Osteoblast (primary cell): ENCODE results near the gene TBC1D10A. TPM values are rescaled to one million over a fixed set of nuclear protein-coding genes. Genes with fewer than 3 reads are reported as not detected.

Experiments
- DNase-seq: peaks from one replicate; pipeline ENCODE4 v3.0.0; 2011; ENCODE audit warnings: low spot score, mixed read lengths; ENCODE audit not compliant: insufficient read length; ENCODE audit errors: missing footprints
- H2AFZ ChIP-seq: 2 replicates; pipeline ENCODE4 v1.6.0; 2011; ENCODE audit warnings: mild to moderate bottlenecking, low read length
- H3K27ac ChIP-seq: 2 replicates; pipeline ENCODE4 v1.5.1; 2011; ENCODE audit warnings: mild to moderate bottlenecking, low read depth, low read length, moderate library complexity
- H3K27me3 ChIP-seq: 2 replicates; pipeline ENCODE4 v1.6.0; 2012; ENCODE audit warnings: mild to moderate bottlenecking, control low read depth, inconsistent platforms, low read length, moderate library complexity; ENCODE audit not compliant: insufficient read depth
- H3K36me3 ChIP-seq: 2 replicates; pipeline ENCODE4 v1.5.1; 2011; ENCODE audit warnings: mild to moderate bottlenecking, low read length, control low read depth, moderate library complexity; ENCODE audit not compliant: insufficient read depth
- H3K4me1 ChIP-seq: 2 replicates; pipeline ENCODE4 v1.5.1; 2011; ENCODE audit warnings: mild to moderate bottlenecking, low read length, control low read depth, moderate library complexity; ENCODE audit not compliant: insufficient read depth
- H3K4me2 ChIP-seq: 2 replicates; pipeline ENCODE4 v1.6.0; 2011; ENCODE audit warnings: mild to moderate bottlenecking, low read length; ENCODE audit not compliant: insufficient read depth
- H3K4me3 ChIP-seq: fragments of 200-600 bp; sonication (generic); 3 replicates; pipeline ENCODE4 v1.5.1; 2012; ENCODE audit warnings: mild to moderate bottlenecking, low read length, inconsistent platforms; ENCODE audit not compliant: insufficient read depth
- H3K79me2 ChIP-seq: 2 replicates; pipeline ENCODE4 v1.6.0; 2012; ENCODE audit warnings: mild to moderate bottlenecking, low read length, control low read depth, inconsistent platforms; ENCODE audit not compliant: insufficient read depth
- H3K9me3 ChIP-seq: 2 replicates; pipeline ENCODE4 v1.5.1; 2011; ENCODE audit warnings: low read depth, low read length, control low read depth
- H4K20me1 ChIP-seq: 2 replicates; pipeline ENCODE4 v1.6.0; 2012; ENCODE audit warnings: mild to moderate bottlenecking, low read length, control low read depth; ENCODE audit not compliant: insufficient read depth
- CTCF ChIP-seq: IDR thresholded peaks from 2 replicates; pipeline ENCODE4 v1.5.1; 2011; ENCODE audit warnings: mild to moderate bottlenecking, low read depth, low read length, moderate library complexity; ENCODE audit errors: extremely low read depth
- total RNA-seq: library from RNA; depleted of rRNA; stranded (reverse); fragments of >200 nt; gene quantifications from 2 replicates; pipeline ENCODE4 v1.2.3, GENCODE V29; 2012

TBC1D10A gene
- total RNA-seq, 1 donor = 32.9 TPM

- no peak overlapping the region for H3K4me3 ChIP-seq
- H3K9me3 ChIP-seq = no peaks in the 10 kb centered on the region
- no peaks in the 10 kb centered on the region for H3K4me1 ChIP-seq
- no peak overlapping the region for H2AFZ ChIP-seq
- peaks cover 81% of the 10 kb centered on the region for H3K36me3 ChIP-seq
- DNase-seq = no peak
- no peaks in the 10 kb centered on the region for H3K79me2 ChIP-seq
- H3K27ac ChIP-seq = no peak overlapping the region
- no peak overlapping the region for H3K4me2 ChIP-seq
- peaks cover 8% of the 10 kb centered on the region for H4K20me1 ChIP-seq
- no peaks in the 10 kb centered on the region for H3K27me3 ChIP-seq
- no peak for TF ChIP-seq CTCF
Measured at GRCh38 chr22:30333707-30334087, 7.0 kb upstream of the TBC1D10A start.

GRCh38 chr22:30332994-30333706 is 6.4 kb upstream of the TBC1D10A start:
- peaks cover 76% of the 10 kb centered on the region for H3K36me3 ChIP-seq
- no peak overlapping the region for H3K4me2 ChIP-seq
- H3K27me3 ChIP-seq = no peaks in the 10 kb centered on the region
- H4K20me1 ChIP-seq = peaks cover 8% of the 10 kb centered on the region
- no peaks in the 10 kb centered on the region for H3K79me2 ChIP-seq
- TF ChIP-seq CTCF = no peak
- H3K27ac ChIP-seq = no peak overlapping the region
- no peak overlapping the region for H3K4me3 ChIP-seq
- DNase-seq = no peak
- H3K9me3 ChIP-seq = no peaks in the 10 kb centered on the region
- no peaks in the 10 kb centered on the region for H3K4me1 ChIP-seq
- no peak overlapping the region for H2AFZ ChIP-seq

- Histone ChIP-seq H3K27ac (no peak overlapping the region), H3K27me3 (no peaks in the 10 kb centered on the region), H4K20me1 (peaks cover 8% of the 10 kb centered on the region), H3K9me3 (no peaks in the 10 kb centered on the region), H2AFZ (no peak overlapping the region), H3K4me3 (no peak overlapping the region), H3K4me2 (no peak overlapping the region), H3K36me3 (peaks cover 70% of the 10 kb centered on the region), H3K79me2 (no peaks in the 10 kb centered on the region), H3K4me1 (no peaks in the 10 kb centered on the region)
- no peak for TF ChIP-seq CTCF
- no peak for DNase-seq
Measured at GRCh38 chr22:30332551-30332950, 5.8 kb upstream of the TBC1D10A start.

GRCh38 chr22:30328466-30329049 is 1.8 kb upstream of the TBC1D10A start:
- no peak overlapping the region for H3K4me2 ChIP-seq
- H4K20me1 ChIP-seq = peaks cover 12% of the 10 kb centered on the region
- peaks cover 32% of the 10 kb centered on the region for H3K36me3 ChIP-seq
- no peak overlapping the region for H3K4me3 ChIP-seq
- no peak overlapping the region for H2AFZ ChIP-seq
- no peak for TF ChIP-seq CTCF
- H3K27ac ChIP-seq = no peak overlapping the region
- peak; percentile 27 for DNase-seq
- H3K4me1 ChIP-seq = peaks cover 28% of the 10 kb centered on the region
- peaks cover 26% of the 10 kb centered on the region for H3K79me2 ChIP-seq
- H3K9me3 ChIP-seq = no peaks in the 10 kb centered on the region
- H3K27me3 ChIP-seq = no peaks in the 10 kb centered on the region
